Esophagus squamous epithelium (tissue), 5 donors: Measurements from ENCODE around the gene PRMT7. TPM values are rescaled to one million over a fixed set of nuclear protein-coding genes. Genes with fewer than 3 reads are reported as not detected.

Experiments
- DNase-seq: peaks from one replicate; lab custom pipeline; 2025; lab: John Stamatoyannopoulos, UW
- H3K27ac ChIP-seq, 4 donors: fragments of 200-600 bp; sonication (generic); one replicate each; pipeline ENCODE4 v1.5.1; 2016 to 2019; ENCODE audit warnings: mild to moderate bottlenecking in 1 of 4
- H3K27me3 ChIP-seq, 4 donors: fragments of 200-600 bp; sonication (generic); 1 replicate in 3 of 4; 2 replicates in 1 of 4; pipeline versions ENCODE4 v1.5.1 to v1.6.0; 2017 to 2021; ENCODE audit warnings: antibody characterized with exemption in 1 of 4
- H3K36me3 ChIP-seq, 3 donors: fragments of 200-600 bp; sonication (generic); one replicate each; pipeline ENCODE4 v1.5.1; 2016 to 2019
- H3K4me1 ChIP-seq, 3 donors: fragments of 200-600 bp; sonication (generic); one replicate each; pipeline ENCODE4 v1.5.1; 2017 to 2019
- H3K4me3 ChIP-seq, 4 donors: fragments of 200-600 bp; sonication (generic); 1 replicate in 3 of 4; 2 replicates in 1 of 4; pipeline ENCODE4 v1.5.1; 2016 to 2019; ENCODE audit warnings: mild to moderate bottlenecking in 2 of 4, moderate library complexity in 1 of 4
- H3K9me3 ChIP-seq, 3 donors: fragments of 200-600 bp; sonication (generic); one replicate each; pipeline ENCODE4 v1.5.1; 2016 to 2019
- CTCF ChIP-seq, 6 experiments: fragments of 450-650 bp in 4 of 6; fragments of 200-600 bp in 2 of 6; sonication (generic) in 2 of 6; IDR thresholded peaks; one replicate each; pipeline ENCODE4 v1.5.1; 2016 to 2019; ENCODE audit warnings: antibody characterized with exemption in 6 of 6, mild to moderate bottlenecking in 4 of 6, moderate library complexity in 4 of 6
- POLR2A ChIP-seq, 4 donors: fragments of 450-650 bp; IDR thresholded peaks; one replicate each; pipeline ENCODE4 v1.6.1; 2017; ENCODE audit warnings: antibody characterized with exemption in 4 of 4, mild to moderate bottlenecking in 4 of 4, moderate library complexity in 3 of 4
- WGBS, 2 donors: methylation state at CpG; one replicate each; pipeline ENCODE4 v1.1.5; 2018; 5-methylcytosine and 5-hydroxymethylcytosine counted together
- intact Hi-C: fragments of 100-400 bp; cut with DNase I; formaldehyde crosslinking; loops from one replicate; pipeline ENCODE4 v1.15.0; 2022
- total RNA-seq, 4 donors: library from RNA; depleted of rRNA; stranded (reverse); fragments of >200 nt; gene quantifications; one replicate each; pipeline ENCODE4 v1.1.0, GENCODE V29; 2016
- donor health status: DM: yes; HTN: yes; CAD: no.

PRMT7 gene
- total RNA-seq, 4 donors from 2014 or later: 15.2 to 35.7 (median 21.2) TPM

DNA sequence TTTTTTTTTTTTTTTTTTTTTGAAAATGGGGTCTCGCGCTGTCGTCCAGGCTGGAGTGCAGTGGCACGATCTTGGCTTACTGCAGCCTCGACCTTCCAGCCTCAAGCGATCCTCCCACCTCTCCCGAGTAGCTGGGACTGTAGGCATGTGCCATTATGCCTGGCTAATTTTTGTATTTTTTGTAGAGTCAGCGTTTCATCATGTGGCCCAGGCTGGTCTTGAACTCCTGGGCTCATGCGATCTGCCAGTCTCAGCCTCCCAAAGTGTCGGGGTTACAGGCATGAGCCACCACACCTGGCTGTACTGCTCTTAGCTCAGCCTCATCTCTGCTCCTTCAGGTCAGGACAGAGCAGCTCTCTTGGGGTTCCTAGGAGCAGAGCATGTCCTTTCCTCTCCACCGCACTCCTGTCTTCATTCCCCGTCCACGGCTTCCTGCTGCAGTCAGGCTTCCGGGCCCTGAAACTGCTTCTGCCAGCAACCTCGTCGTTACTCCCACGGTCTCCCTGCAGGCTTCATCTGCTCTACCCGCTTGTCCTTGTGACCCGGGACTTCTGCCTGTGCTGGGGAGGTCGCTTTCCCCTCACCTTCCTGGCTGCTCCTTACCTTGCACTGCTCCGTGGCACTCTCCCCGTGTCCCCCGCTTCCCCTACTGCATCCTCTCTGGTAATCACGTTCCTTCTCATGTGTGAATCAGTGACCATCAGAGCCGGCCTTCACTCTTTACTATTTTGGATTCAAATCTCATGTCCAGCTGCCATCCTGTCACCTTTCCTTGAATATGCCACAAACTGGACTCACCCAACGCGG is 38.0 kb downstream of the PRMT7 start:
- Histone ChIP-seq H3K9me3 (no peaks in the 10 kb centered on the region), H3K4me3 (no peak overlapping the region), H3K4me1 (no peaks in the 10 kb centered on the region), H3K27ac (no peak overlapping the region), H3K27me3 (no peaks in the 10 kb centered on the region), H3K36me3 (peaks cover 14 to 94% (median 22%) of the 10 kb centered on the region in 3 donors)
- TF ChIP-seq POLR2A (IDR thresholded peaks at IDR 0.05) (no peak), CTCF (IDR thresholded peaks at IDR 0.05) (no peak)
- intact Hi-C loops: no loop called here
- DNase-seq: no peak
- WGBS, 2 donors: 91 to 94% methylated on average over 24 to 27 of the region's 27 CpGs

GRCh38 chr16:68349838-68350410 is 39.1 kb downstream of the PRMT7 start:
- Histone ChIP-seq H3K4me1 (no peaks in the 10 kb centered on the region), H3K27ac (no peak overlapping the region), H3K27me3 (no peaks in the 10 kb centered on the region), H3K4me3 (no peak overlapping the region), H3K36me3 (peaks cover 14 to 100% (median 31%) of the 10 kb centered on the region in 3 donors), H3K9me3 (no peaks in the 10 kb centered on the region)
- intact Hi-C loops: loop anchor here (10.0 kb wide), 1 partner anchor 55 kb away; no protein-coding TSS in a partner anchor
- TF ChIP-seq POLR2A (IDR thresholded peaks at IDR 0.05) (no peak), CTCF (IDR thresholded peaks at IDR 0.05) (no peak)
- DNase-seq: no peak
- WGBS, 2 donors: 88 to 89% methylated on average over 10 of the region's 10 CpGs

DNA sequence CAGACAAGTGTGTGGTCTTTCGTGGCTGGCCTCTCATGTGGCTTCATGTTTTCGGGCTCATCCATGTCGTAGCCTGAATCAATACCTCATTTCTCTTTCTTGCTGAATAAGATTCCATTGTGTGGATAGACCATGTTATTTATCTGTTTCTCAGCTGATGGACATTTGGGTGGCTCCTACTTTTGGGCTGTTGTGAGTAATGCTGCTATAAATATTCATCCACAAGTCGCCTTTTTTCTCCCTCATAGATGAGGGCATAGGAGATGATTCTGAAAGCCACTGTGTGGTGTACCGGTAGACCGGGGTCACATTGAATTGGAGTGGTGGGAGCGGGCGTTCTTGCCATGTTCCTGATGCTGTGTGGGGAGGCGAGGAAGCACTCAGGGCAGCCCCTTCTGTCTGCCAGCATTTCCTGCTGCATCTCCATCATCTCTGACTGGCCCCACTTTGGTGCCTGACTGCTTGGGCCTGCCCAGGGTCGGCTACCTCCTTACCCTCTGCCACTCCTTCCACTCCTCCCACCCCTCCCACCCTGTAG is 40.1 kb downstream of the PRMT7 start:
- H3K27ac ChIP-seq: no peak overlapping the region
- H3K4me3 ChIP-seq: no peak overlapping the region
- WGBS, 2 donors: 92 to 93% methylated on average over 9 to 10 of the region's 10 CpGs
- peaks cover 8 to 100% (median 34%) of the 10 kb centered on the region in 3 donors for H3K36me3 ChIP-seq
- TF ChIP-seq CTCF (IDR thresholded peaks at IDR 0.05) (no peak), POLR2A (IDR thresholded peaks at IDR 0.05) (no peak)
- intact Hi-C loops: loop anchor here (10.0 kb wide), 1 partner anchor 56 kb away; no protein-coding TSS in a partner anchor
- H3K27me3 ChIP-seq: no peaks in the 10 kb centered on the region
- no peak for DNase-seq
- no peaks in the 10 kb centered on the region for H3K9me3 ChIP-seq
- H3K4me1 ChIP-seq: peaks cover 0 to 5% (median 0%) of the 10 kb centered on the region in 3 donors

GRCh38 chr16:68351463-68351862 is 40.6 kb downstream of the PRMT7 start:
- Histone ChIP-seq H3K27me3 (no peaks in the 10 kb centered on the region), H3K27ac (no peak overlapping the region), H3K36me3 (peaks cover 10 to 100% (median 34%) of the 10 kb centered on the region in 3 donors), H3K4me1 (peaks cover 0 to 10% (median 0%) of the 10 kb centered on the region in 3 donors), H3K9me3 (no peaks in the 10 kb centered on the region), H3K4me3 (no peak overlapping the region)
- intact Hi-C loops: loop anchor here (10.0 kb wide), 1 partner anchor 57 kb away; no protein-coding TSS in a partner anchor
- WGBS, 2 donors: 81 to 82% methylated on average over 9 to 10 of the region's 11 CpGs
- TF ChIP-seq CTCF (IDR thresholded peaks at IDR 0.05): no peak
- TF ChIP-seq POLR2A (IDR thresholded peaks at IDR 0.05): no peak
- DNase-seq: no peak
